Lower leg skin (tissue), 3 donors: Measurements from ENCODE around the gene NBAS.

Experiments used
- CTCF ChIP-seq, 3 donors: fragments of 450-650 bp; IDR thresholded peaks; one replicate each; pipeline ENCODE4 v1.5.1; 2016; ENCODE audit warnings: antibody characterized with exemption in 3 of 3, mild to moderate bottlenecking in 3 of 3, moderate library complexity in 2 of 3
- POLR2A ChIP-seq, 2 donors: fragments of 450-650 bp; IDR thresholded peaks; one replicate each; pipeline ENCODE4 v1.6.1; 2016 to 2017; ENCODE audit warnings: antibody characterized with exemption in 2 of 2, mild to moderate bottlenecking in 1 of 2, moderate library complexity in 1 of 2

DNA sequence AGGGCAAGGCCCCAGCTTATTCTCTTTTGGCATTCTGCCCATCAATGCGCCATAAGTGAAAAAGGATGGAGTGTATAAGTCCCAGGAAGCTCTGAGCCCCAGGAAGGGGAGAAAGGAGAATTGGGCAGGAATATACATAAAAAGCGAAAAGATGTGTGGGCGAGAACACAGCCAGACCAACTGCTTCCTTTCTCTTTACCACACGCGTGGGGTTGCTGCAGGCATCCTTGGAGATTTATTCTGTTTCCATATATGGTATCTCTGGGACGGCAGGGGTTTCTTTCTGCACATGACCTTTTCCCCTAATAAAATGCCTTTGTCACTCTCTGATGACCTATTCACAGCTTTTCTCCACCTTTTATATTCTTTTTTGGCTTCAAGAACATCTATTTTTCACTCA is 440.5 kb downstream of the NBAS start:
- TF ChIP-seq CTCF (IDR thresholded peaks at IDR 0.05) (no peak), POLR2A (IDR thresholded peaks at IDR 0.05) (no peak)
